A549 (cell line): ENCODE data around the gene PSPH. TPM values are rescaled to one million over a fixed set of nuclear protein-coding genes. Genes with fewer than 3 reads are reported as not detected.
"Not testable (repeated sequence)": the region's sequence is repeated elsewhere in the genome, so short reads cannot be mapped to it uniquely, and the experiment has no call there.

Experiments used
- ATAC-seq, 2 experiments: fragments of 200-7000 bp in 1 of 2; fragments of >200 bp in 1 of 2; cut with Nextera tagmentation in 1 of 2; cut with Tn5 transposase in 1 of 2; 3 replicates each; pipeline versions ENCODE4 v1.8.0 to v1.9.1; 2018 to 2020; ENCODE audit warnings: mild to moderate bottlenecking in 1 of 2, moderate library complexity in 1 of 2
- CTCF ChIA-PET: fragments of 300-600 bp; sonication (Branson Sonifier 250); formaldehyde crosslinking; extraction: SDS; loops from one replicate; lab custom pipeline; 2021; ENCODE audit warnings: antibody characterized with exemption, inconsistent platforms; lab: Yijun Ruan, JAX
- POLR2A ChIA-PET: fragments of 350-600 bp; formaldehyde crosslinking; extraction: SDS; loops from one replicate; lab custom pipeline; 2021; ENCODE audit warnings: antibody characterized with exemption, inconsistent platforms; lab: Yijun Ruan, JAX
- DNase-seq, 2 experiments: peaks; one replicate each; pipeline versions ENCODE4 v3.0.0 to v3.0.0-alpha.2; 2011 to 2016; ENCODE audit warnings: low read depth in 1 of 2, low spot score in 1 of 2
- FAIRE-seq: peaks from 2 replicates; lab custom pipeline; 2011; peaks lifted over from hg19 to GRCh38; lab: Jason Lieb, UNC
- H3K27ac ChIP-seq, 2 experiments: fragments of >200 bp; sonication (Bioruptor Twin); formaldehyde crosslinking; 3 replicates each; pipeline ENCODE4 v1.5.1; 2016 to 2017
- H3K4me1 ChIP-seq: fragments of >200 bp; sonication (Bioruptor Twin); formaldehyde crosslinking; 3 replicates; pipeline ENCODE4 v1.6.1; 2016
- H3K4me2 ChIP-seq: fragments of >200 bp; sonication (Bioruptor Twin); formaldehyde crosslinking; 3 replicates; pipeline ENCODE4 v1.6.1; 2016
- H3K4me3 ChIP-seq: fragments of >200 bp; sonication (Bioruptor Twin); formaldehyde crosslinking; 3 replicates; pipeline ENCODE4 v1.5.1; 2016
- H3K9me3 ChIP-seq: fragments of >200 bp; sonication (Bioruptor Twin); formaldehyde crosslinking; 3 replicates; pipeline ENCODE4 v1.6.1; 2016
- CBX8 ChIP-seq: fragments of 200-600 bp; sonication (generic); IDR thresholded peaks from 2 replicates; pipeline ENCODE4 v1.6.1; 2016
- CHD4 ChIP-seq: fragments of 200-600 bp; sonication (generic); IDR thresholded peaks from 2 replicates; pipeline ENCODE4 v1.6.1; 2016; ENCODE audit warnings: antibody characterized with exemption, mild to moderate bottlenecking, borderline replicate concordance
- EP300 ChIP-seq, 2 experiments: fragments of >200 bp; sonication (Bioruptor Twin); formaldehyde crosslinking; IDR thresholded peaks; 2 replicates in 1 of 2; 3 replicates in 1 of 2; pipeline ENCODE4 v1.6.1; 2016 to 2017
- ESRRA ChIP-seq: fragments of 150-350 bp; IDR thresholded peaks from 2 replicates; pipeline ENCODE4 v1.6.1; 2014; ENCODE audit warnings: mild to moderate bottlenecking, low read length, borderline replicate concordance
- FOSL2 ChIP-seq, 2 experiments: fragments of 450-650 bp in 1 of 2; fragments of >200 bp in 1 of 2; sonication (Bioruptor Twin) in 1 of 2; formaldehyde crosslinking; IDR thresholded peaks; 2 replicates each; pipeline versions ENCODE4 v1.5.0 to v1.6.1; 2016 to 2020; ENCODE audit warnings: mild to moderate bottlenecking in 1 of 2, moderate library complexity in 1 of 2
- HEYL ChIP-seq: fragments of 250-450 bp; sonication (Bioruptor Pico); IDR thresholded peaks from 2 replicates; pipeline ENCODE4 v1.8.0; 2021; ENCODE audit warnings: mild to moderate bottlenecking, moderate library complexity
- HOXA7 ChIP-seq: fragments of 250-450 bp; sonication (Bioruptor Pico); IDR thresholded peaks from 2 replicates; pipeline ENCODE4 v1.5.0; 2020; ENCODE audit warnings: mild to moderate bottlenecking, moderate library complexity
- JUNB ChIP-seq: fragments of >200 bp; sonication (Bioruptor Twin); formaldehyde crosslinking; IDR thresholded peaks from 2 replicates; pipeline ENCODE4 v1.6.1; 2016
- KDM1A ChIP-seq: fragments of 200-600 bp; sonication (generic); IDR thresholded peaks from 2 replicates; pipeline ENCODE4 v1.6.1; 2016; ENCODE audit warnings: low read depth, mild to moderate bottlenecking
- MAZ ChIP-seq: fragments of 150-350 bp; IDR thresholded peaks from 2 replicates; pipeline ENCODE4 v1.6.1; 2014; ENCODE audit warnings: antibody characterized with exemption, low read depth, low read length, borderline replicate concordance
- MYC ChIP-seq: IDR thresholded peaks from 2 replicates; pipeline ENCODE4 v1.6.1; 2012; ENCODE audit warnings: mild to moderate bottlenecking, inconsistent platforms, low read length, improper control_type of control experiment, borderline replicate concordance
- NPAS2 ChIP-seq: fragments of 250-450 bp; sonication (Bioruptor Pico); IDR thresholded peaks from 2 replicates; pipeline ENCODE4 v1.8.0; 2022; ENCODE audit warnings: mild to moderate bottlenecking, moderate library complexity, borderline replicate concordance
- POLR2AphosphoS2 ChIP-seq: conservative IDR thresholded peaks from 2 replicates; pipeline ENCODE4 v1.6.1; 2012; ENCODE audit warnings: low read length, improper control_type of control experiment, inconsistent platforms
- RAD21 ChIP-seq, 2 experiments: fragments of >200 bp in 1 of 2; sonication (Bioruptor Twin) in 1 of 2; formaldehyde crosslinking in 1 of 2; IDR thresholded peaks in 1 of 2; conservative IDR thresholded peaks in 1 of 2; 2 replicates in 1 of 2; 3 replicates in 1 of 2; pipeline ENCODE4 v1.6.1; 2012 to 2018; ENCODE audit warnings: inconsistent platforms in 1 of 2
- RARB ChIP-seq: fragments of 250-450 bp; sonication (Bioruptor Pico); IDR thresholded peaks from 2 replicates; pipeline ENCODE4 v1.8.0; 2021; ENCODE audit warnings: mild to moderate bottlenecking, moderate library complexity
- RCOR1 ChIP-seq: fragments of 150-350 bp; IDR thresholded peaks from 2 replicates; pipeline ENCODE4 v1.6.1; 2014; ENCODE audit warnings: antibody characterized with exemption, low read length, low read depth
- TFCP2L1 ChIP-seq: fragments of 250-450 bp; sonication (Bioruptor Pico); IDR thresholded peaks from 2 replicates; pipeline ENCODE4 v1.5.0; 2021; ENCODE audit warnings: mild to moderate bottlenecking
- TP53 ChIP-seq: fragments of 250-450 bp; sonication (Bioruptor Pico); IDR thresholded peaks from 2 replicates; pipeline ENCODE4 v1.5.0; 2021; ENCODE audit warnings: mild to moderate bottlenecking, moderate library complexity
- ZSCAN20 ChIP-seq: fragments of 250-450 bp; sonication (Bioruptor Pico); IDR thresholded peaks from 2 replicates; pipeline ENCODE4 v1.8.0; 2022; ENCODE audit warnings: mild to moderate bottlenecking, moderate library complexity
- WGBS: methylation state at CpG from one replicate; pipeline ENCODE4 v1.1.6; 2017; ENCODE audit errors: missing lambda C conversion rate; 5-methylcytosine and 5-hydroxymethylcytosine counted together
- polyA plus RNA-seq, 4 experiments: library from polyadenylated mRNA; depleted of rRNA in 3 of 4; stranded (reverse); fragments of >200 nt; fragmentation: RNase III in 1 of 4; extraction: RNeasy Plus Mini Kit Qiagen cat#74134 plus additional on column Dnase treatment in 1 of 4; gene quantifications; 2 replicates in 3 of 4; 3 replicates in 1 of 4; pipeline ENCODE4 v1.2.3, GENCODE V29; 2011 to 2017
- TF ChIP-seq, protein P1 (sequence below): fragments of 450-650 bp; IDR thresholded peaks from 2 replicates; pipeline ENCODE4 v1.6.1; 2014; ENCODE audit warnings: antibody characterized with exemption
- TF ChIP-seq, protein P2 (sequence below): IDR thresholded peaks from 2 replicates; pipeline ENCODE4 v1.6.1; 2012
- TF ChIP-seq, protein P3 (sequence below): IDR thresholded peaks from 2 replicates; pipeline ENCODE4 v1.6.1; 2012; ENCODE audit warnings: low read depth, borderline replicate concordance
- TF ChIP-seq, protein P4 (sequence below): fragments of 250-450 bp; sonication (Bioruptor Pico); IDR thresholded peaks from 2 replicates; pipeline ENCODE4 v1.5.0; 2020; ENCODE audit warnings: low read depth, mild to moderate bottlenecking, moderate library complexity

The PSPH gene
- polyA plus RNA-seq, 2 of the 4 experiments (the other 2 are of a cell fraction) = 60.9 to 64.7 TPM

DNA sequence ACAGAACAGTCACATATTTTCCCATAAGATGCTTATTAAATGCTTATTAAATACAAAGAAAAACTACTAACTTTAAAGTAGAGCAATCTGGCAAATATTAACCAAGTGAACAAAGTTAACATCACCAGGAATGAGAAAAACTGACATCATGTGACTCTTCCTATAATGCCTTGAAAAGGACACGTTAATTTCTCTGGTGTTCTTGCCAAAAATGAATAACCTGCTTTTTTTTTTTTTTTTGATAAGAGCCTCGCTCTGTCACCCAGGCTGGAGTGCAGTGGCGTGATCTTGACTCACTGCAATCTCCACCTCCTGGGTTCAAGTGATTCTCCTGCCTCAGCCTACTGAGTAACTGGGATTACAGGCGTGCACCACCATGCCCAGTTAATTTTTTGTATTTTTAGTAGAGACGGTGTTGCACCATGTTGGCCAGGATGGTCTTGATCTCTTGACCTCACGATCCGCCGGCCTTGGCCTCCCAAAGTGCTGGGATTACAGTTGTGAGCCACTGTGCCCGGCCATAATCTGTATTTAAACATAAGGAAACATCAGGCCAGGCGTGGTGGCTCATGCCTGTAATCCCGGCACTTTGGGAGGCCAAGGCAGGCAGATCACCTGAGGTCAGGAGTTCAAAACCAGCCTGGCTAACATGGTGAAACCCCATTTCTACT lies 3.7 kb downstream of the PSPH start:
- H3K9me3 ChIP-seq, ATAC-seq, H3K4me3 ChIP-seq, FAIRE-seq, POLR2A ChIA-PET: not testable (repeated sequence)
- Histone ChIP-seq H3K4me2 (peak overlapping the region; percentile 87), H3K27ac (peak overlapping the region; percentile 86 to 93), H3K4me1 (peaks cover 49% of the 10 kb centered on the region)
- peak in 1 of 2 experiments; percentile 25 for DNase-seq
- TF ChIP-seq, protein P1, sequence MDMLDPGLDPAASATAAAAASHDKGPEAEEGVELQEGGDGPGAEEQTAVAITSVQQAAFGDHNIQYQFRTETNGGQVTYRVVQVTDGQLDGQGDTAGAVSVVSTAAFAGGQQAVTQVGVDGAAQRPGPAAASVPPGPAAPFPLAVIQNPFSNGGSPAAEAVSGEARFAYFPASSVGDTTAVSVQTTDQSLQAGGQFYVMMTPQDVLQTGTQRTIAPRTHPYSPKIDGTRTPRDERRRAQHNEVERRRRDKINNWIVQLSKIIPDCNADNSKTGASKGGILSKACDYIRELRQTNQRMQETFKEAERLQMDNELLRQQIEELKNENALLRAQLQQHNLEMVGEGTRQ = peak; percentile 24; the same call in 1 of the 2 replicates
- TF ChIP-seq, protein P2, sequence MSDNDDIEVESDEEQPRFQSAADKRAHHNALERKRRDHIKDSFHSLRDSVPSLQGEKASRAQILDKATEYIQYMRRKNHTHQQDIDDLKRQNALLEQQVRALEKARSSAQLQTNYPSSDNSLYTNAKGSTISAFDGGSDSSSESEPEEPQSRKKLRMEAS = 0 out of 2 replicates have a peak, but pooled peaks have one; percentile 2
- WGBS = 40% methylated on average over 11 of the region's 11 CpGs
- CTCF ChIA-PET = interaction anchor here (0.7 kb wide), 1 partner anchor 41 kb away, joined by 4 read pairs; no protein-coding TSS in a partner anchor

DNA sequence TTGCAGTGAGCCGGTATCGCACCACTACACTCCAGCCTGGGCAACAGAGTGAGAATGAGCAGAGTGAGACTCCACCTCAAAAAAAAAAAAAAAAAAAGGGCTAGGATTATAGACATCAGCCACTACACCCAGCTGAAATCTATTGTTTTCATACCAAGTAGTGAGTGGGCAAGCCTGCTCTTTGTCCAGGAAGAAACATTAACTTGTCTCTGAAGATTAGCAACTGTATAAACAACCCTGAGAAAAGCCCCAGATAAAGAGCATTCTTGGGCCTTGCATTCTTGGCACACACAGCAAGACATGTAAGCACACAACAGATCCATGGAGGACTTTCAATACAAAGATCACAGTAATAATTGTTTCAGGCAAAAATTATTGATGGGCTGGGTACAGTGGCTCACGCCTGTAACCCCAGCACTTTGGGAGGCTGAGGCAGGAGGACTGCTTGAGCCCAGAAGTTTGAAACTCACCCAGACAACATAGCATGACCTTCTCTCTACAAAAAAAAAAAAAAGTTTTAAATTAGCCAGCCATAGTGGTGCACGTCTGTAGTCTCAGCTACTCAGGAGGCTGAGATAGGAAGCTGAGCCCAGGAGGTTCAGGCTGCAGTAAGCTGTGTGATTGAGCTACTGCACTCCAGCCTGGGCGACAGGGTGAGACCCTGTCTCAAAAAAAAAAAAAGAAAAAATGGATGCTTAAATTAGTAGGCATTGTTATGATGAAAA lies 4.4 kb downstream of the PSPH start:
- TF ChIP-seq, protein P2 = 0 out of 2 replicates have a peak, but pooled peaks have one; percentile 5
- TF ChIP-seq TFCP2L1 (CRISPR knock-in tag) = no peak
- TF ChIP-seq CBX8 = no peak
- 0 out of 2 replicates have a peak, but pooled peaks have one; percentile 9 for TF ChIP-seq KDM1A
- TF ChIP-seq, protein P3, sequence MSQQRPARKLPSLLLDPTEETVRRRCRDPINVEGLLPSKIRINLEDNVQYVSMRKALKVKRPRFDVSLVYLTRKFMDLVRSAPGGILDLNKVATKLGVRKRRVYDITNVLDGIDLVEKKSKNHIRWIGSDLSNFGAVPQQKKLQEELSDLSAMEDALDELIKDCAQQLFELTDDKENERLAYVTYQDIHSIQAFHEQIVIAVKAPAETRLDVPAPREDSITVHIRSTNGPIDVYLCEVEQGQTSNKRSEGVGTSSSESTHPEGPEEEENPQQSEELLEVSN = no peak
- TF ChIP-seq CHD4 = no peak
- no peak for TF ChIP-seq FOSL2 (IDR thresholded peaks at IDR 0.05)
- 0 out of 2 replicates have a peak, but pooled peaks have one; percentile 13 for TF ChIP-seq FOSL2 (CRISPR knock-in tag; IDR thresholded peaks at IDR 0.05)
- TF ChIP-seq NPAS2 (CRISPR knock-in tag) = no peak
- TF ChIP-seq RARB (CRISPR knock-in tag) = no peak
- Histone ChIP-seq H3K9me3 (no peaks in the 10 kb centered on the region), H3K4me3 (no peak overlapping the region), H3K4me2 (peak overlapping the region; percentile 87), H3K27ac (peak overlapping the region; percentile 86 to 93), H3K4me1 (peaks cover 49% of the 10 kb centered on the region)
- ATAC-seq (peak; percentile 9 to 17; a peak in 3 of 6 replicates), DNase-seq (peak in 1 of 2 experiments; percentile 74), FAIRE-seq (no peak)
- POLR2A ChIA-PET = no interaction called here
- WGBS = 23% methylated on average over 5 of the region's 5 CpGs
- CTCF ChIA-PET = interaction anchor here (0.7 kb wide), 1 partner anchor 40 kb away, joined by 4 read pairs; no protein-coding TSS in a partner anchor

DNA sequence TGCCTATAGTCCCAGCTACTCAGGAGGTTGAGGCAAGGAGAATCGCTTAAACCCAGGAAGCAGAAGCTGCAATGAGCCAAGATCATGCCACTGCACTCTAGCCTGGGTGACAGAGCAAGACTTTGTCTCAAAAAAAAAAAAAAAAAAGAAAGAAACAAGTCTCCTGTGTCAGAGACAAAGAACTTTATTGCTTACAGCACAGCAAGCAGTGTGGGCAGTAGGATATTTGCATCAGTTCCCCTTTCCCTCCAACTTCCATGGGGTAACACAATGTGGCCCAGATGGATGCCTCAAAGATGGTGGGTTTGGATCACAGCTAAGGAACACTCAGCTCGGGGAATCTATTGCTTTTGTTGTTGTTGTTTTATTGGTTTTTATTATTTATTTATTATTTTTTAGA lies 5.5 kb downstream of the PSPH start:
- DNase-seq, ATAC-seq, H3K4me3 ChIP-seq, FAIRE-seq, POLR2A ChIA-PET, H3K9me3 ChIP-seq: not testable (repeated sequence)
- peaks cover 49% of the 10 kb centered on the region for H3K4me1 ChIP-seq
- CTCF ChIA-PET = interaction anchor here (0.6 to 1.5 kb wide), 3 partner anchors 10 to 51 kb away, joined by 3 to 4 read pairs (median 3); no protein-coding TSS in a partner anchor
- H3K4me2 ChIP-seq = peak overlapping the region; percentile 87; the same call in 2 of the 3 replicates
- 85% methylated on average over 2 of the region's 2 CpGs for WGBS
- peak overlapping the region; percentile 86 to 93 for H3K27ac ChIP-seq

DNA sequence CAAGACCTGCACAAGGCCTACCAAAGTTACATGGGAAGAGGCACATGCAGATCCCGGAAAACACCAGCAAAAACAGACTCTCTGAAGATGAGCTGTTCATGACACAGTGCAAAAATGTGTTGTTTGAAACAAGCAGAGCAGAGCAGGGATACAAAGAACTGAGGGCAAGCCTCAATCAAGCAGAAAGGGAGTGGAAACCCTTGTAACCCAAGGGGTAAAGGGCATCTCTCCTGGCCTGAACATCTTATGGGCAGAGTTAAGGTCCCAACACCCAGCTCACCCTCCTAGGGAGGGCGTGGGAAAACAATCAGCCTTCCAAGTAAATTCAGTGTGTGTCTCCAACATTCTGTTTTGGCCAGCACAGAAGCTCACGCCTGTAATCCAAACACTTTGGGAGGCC lies 10.5 kb downstream of the PSPH start:
- POLR2A ChIA-PET = interaction anchor here (1.9 kb wide), 1 partner anchor 11 kb away, joined by 10 read pairs; the partner anchor contains the start of genes CCT6A and PSPH
- no peaks in the 10 kb centered on the region for H3K9me3 ChIP-seq
- 0 out of 6 replicates have a peak overlapping the region, but pooled peaks of 1 of the 2 experiments have one; percentile 0 for H3K27ac ChIP-seq
- no peak for DNase-seq
- no peak overlapping the region for H3K4me2 ChIP-seq
- TF ChIP-seq HEYL (CRISPR knock-in tag) (no peak), MAZ (no peak), JUNB (no peak), POLR2AphosphoS2 (no peak), ESRRA (no peak), ZSCAN20 (CRISPR knock-in tag) (no peak), RAD21 (conservative IDR thresholded peaks at IDR 0.05 in 1 of 2, IDR thresholded peaks at IDR 0.05 in 1 of 2) (no peak), EP300 (IDR thresholded peaks at IDR 0.05) (no peak), TP53 (CRISPR knock-in tag) (no peak), RCOR1 (no peak), CHD4 (no peak), HOXA7 (no peak), MYC (no peak)
- TF ChIP-seq, protein P4, sequence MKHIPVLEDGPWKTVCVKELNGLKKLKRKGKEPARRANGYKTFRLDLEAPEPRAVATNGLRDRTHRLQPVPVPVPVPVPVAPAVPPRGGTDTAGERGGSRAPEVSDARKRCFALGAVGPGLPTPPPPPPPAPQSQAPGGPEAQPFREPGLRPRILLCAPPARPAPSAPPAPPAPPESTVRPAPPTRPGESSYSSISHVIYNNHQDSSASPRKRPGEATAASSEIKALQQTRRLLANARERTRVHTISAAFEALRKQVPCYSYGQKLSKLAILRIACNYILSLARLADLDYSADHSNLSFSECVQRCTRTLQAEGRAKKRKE (CRISPR knock-in tag) = no peak
- TF ChIP-seq, all 56 proteins: peak for 0
- Histone ChIP-seq H3K4me3 (no peak overlapping the region), H3K4me1 (peaks cover 6% of the 10 kb centered on the region; the same call in 2 of the 3 replicates)
- 79% methylated on average over 3 of the region's 3 CpGs for WGBS
- CTCF ChIA-PET = interaction anchor here (0.6 to 1.9 kb wide), 3 partner anchors 10 to 24 kb away, joined by 3 to 6 read pairs (median 3); partner anchors contain the start of gene PSPH
- FAIRE-seq (no peak), ATAC-seq (no peak)
